Caco-2 (cell line): ENCODE results near the gene PDRG1. TPM values are rescaled to one million over a fixed set of nuclear protein-coding genes. Genes with fewer than 3 reads are reported as not detected.

ENCODE experiments used
- BruUV-seq: library from RNA; stranded (reverse); fragments of 400-500 nt; replicated peaks from 2 replicates; lab custom pipeline; 2021; lab: Mats Ljungman, UMichigan
- CTCF ChIA-PET: fragments of 300-600 bp; sonication (Branson Sonifier 250); formaldehyde crosslinking; loops from one replicate; lab custom pipeline; 2022; ENCODE audit warnings: antibody characterized with exemption; lab: Charles Lee
- POLR2A ChIA-PET: fragments of 300-600 bp; sonication (Branson Sonifier 250); formaldehyde crosslinking; loops from one replicate; lab custom pipeline; 2022; ENCODE audit warnings: antibody characterized with exemption; lab: Charles Lee
- DNase-seq, 2 experiments: peaks; one replicate each; pipeline versions ENCODE4 v3.0.0 to v3.0.0-alpha.2; 2020 to 2022
- H3K27me3 ChIP-seq: replicated peaks from 2 replicates; pipeline ENCODE4 v1.6.0; 2011; ENCODE audit warnings: low read length; ENCODE audit not compliant: control insufficient read depth, insufficient read depth
- H3K36me3 ChIP-seq: 2 replicates; pipeline ENCODE4 v1.5.1; 2011; ENCODE audit warnings: low read length; ENCODE audit not compliant: control insufficient read depth, insufficient read depth
- H3K4me1 ChIP-seq: fragments of 250-450 bp; sonication (Bioruptor Pico); 2 replicates; pipeline ENCODE4 v1.5.1; 2020; ENCODE audit warnings: mild to moderate bottlenecking
- H3K4me3 ChIP-seq: 2 replicates; pipeline ENCODE4 v1.5.1; 2011; ENCODE audit warnings: low read depth, mild to moderate bottlenecking, control low read depth, low read length
- H3K9me3 ChIP-seq: fragments of 250-450 bp; sonication (Bioruptor Pico); 2 replicates; pipeline ENCODE4 v1.5.1; 2020; ENCODE audit warnings: mild to moderate bottlenecking, moderate library complexity
- H3K27ac Mint-ChIP-seq: one replicate; pipeline ENCODE4 v1.8.0; 2022; ENCODE audit warnings: mixed read lengths; ENCODE audit not compliant: unreplicated experiment
- H3K27me3 Mint-ChIP-seq: one replicate; pipeline ENCODE4 v1.8.0; 2022; ENCODE audit warnings: mixed read lengths; ENCODE audit not compliant: insufficient read depth, unreplicated experiment
- H3K36me3 Mint-ChIP-seq: one replicate; pipeline ENCODE4 v1.8.0; 2022; ENCODE audit warnings: mild to moderate bottlenecking, mixed read lengths; ENCODE audit not compliant: insufficient read depth, unreplicated experiment
- H3K4me1 Mint-ChIP-seq: one replicate; pipeline ENCODE4 v1.8.0; 2022; ENCODE audit warnings: low read depth, mixed read lengths; ENCODE audit not compliant: unreplicated experiment
- H3K4me3 Mint-ChIP-seq: one replicate; pipeline ENCODE4 v1.8.0; 2022; ENCODE audit warnings: mild to moderate bottlenecking, moderate library complexity, mixed read lengths; ENCODE audit not compliant: unreplicated experiment
- H3K9me3 Mint-ChIP-seq: one replicate; pipeline ENCODE4 v1.8.0; 2022; ENCODE audit warnings: mixed read lengths; ENCODE audit not compliant: unreplicated experiment
- intact Hi-C: fragments of 100-400 bp; cut with micrococcal nuclease; formaldehyde crosslinking; loops from one replicate; pipeline ENCODE4 v1.10.0; 2022; ENCODE audit not compliant: unreplicated experiment
- total RNA-seq: library from RNA; stranded (reverse); gene quantifications from 2 replicates; pipeline ENCODE4 v1.2.3, GENCODE V29; 2022
- TF ChIP-seq, protein P1 (sequence below), 2 experiments: fragments of 200-600 bp in 1 of 2; IDR thresholded peaks; 1 replicate in 1 of 2; 2 replicates in 1 of 2; pipeline versions ENCODE4 v1.5.1 to v1.8.0; 2011 to 2022; ENCODE audit warnings: antibody characterized with exemption in 1 of 2, control low read depth in 1 of 2, inconsistent platforms in 1 of 2, low read depth in 1 of 2, low read length in 1 of 2, mild to moderate bottlenecking in 1 of 2, moderate library complexity in 1 of 2; ENCODE audit not compliant: insufficient read depth in 1 of 2, severe bottlenecking in 1 of 2, unreplicated experiment in 1 of 2

PDRG1 gene
- total RNA-seq, 1 experiment from 2014 or later = 56.8 TPM

DNA sequence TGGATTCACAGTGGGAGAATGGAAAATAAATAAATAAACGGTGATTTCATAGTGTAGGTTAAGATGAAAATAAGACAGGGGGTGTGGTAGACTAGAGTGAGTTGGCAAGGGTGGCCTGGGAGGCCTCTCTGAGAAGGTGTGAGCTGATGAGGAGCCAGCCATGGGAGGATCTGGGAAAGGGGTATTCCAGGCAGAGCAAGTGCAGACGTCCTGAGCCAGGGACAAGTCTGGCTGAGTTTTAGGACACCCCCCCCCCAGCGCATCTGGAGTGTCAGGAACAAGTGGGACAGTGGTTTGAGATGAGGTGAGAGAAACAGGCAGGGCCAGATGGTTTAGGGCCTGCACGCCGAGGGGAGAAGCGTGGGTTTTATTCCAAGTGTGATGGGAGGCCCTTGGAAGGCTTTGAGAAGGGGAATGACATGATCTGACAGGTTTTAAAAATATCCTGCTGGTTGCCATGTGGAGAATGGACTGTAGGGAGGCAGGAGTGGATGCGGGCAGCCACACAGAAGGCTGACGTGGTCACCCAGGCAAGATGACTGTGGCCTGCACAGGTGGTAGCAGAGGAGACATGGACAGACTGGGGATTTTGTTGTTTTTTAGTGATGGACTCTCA lies 37.3 kb upstream of the PDRG1 start:
- TF ChIP-seq, protein P1, sequence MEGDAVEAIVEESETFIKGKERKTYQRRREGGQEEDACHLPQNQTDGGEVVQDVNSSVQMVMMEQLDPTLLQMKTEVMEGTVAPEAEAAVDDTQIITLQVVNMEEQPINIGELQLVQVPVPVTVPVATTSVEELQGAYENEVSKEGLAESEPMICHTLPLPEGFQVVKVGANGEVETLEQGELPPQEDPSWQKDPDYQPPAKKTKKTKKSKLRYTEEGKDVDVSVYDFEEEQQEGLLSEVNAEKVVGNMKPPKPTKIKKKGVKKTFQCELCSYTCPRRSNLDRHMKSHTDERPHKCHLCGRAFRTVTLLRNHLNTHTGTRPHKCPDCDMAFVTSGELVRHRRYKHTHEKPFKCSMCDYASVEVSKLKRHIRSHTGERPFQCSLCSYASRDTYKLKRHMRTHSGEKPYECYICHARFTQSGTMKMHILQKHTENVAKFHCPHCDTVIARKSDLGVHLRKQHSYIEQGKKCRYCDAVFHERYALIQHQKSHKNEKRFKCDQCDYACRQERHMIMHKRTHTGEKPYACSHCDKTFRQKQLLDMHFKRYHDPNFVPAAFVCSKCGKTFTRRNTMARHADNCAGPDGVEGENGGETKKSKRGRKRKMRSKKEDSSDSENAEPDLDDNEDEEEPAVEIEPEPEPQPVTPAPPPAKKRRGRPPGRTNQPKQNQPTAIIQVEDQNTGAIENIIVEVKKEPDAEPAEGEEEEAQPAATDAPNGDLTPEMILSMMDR (IDR thresholded peaks at IDR 0.05; ENCODE audit: insufficient read depth in 1 of 2, low read depth in 1 of 2, low read length in 1 of 2, severe bottlenecking in 1 of 2, unreplicated experiment in 1 of 2) = no peak
- Mint-ChIP-seq H3K9me3 (no peaks in the 10 kb centered on the region), H3K36me3 (no peaks in the 10 kb centered on the region), H3K4me1 (no peaks in the 10 kb centered on the region), H3K27ac (no peak overlapping the region), H3K4me3 (no peak overlapping the region), H3K27me3 (peaks cover 25% of the 10 kb centered on the region)
- Histone ChIP-seq H3K4me3 (no peak overlapping the region), H3K36me3 (no peaks in the 10 kb centered on the region), H3K27me3 (peaks cover 11% of the 10 kb centered on the region), H3K9me3 (no peaks in the 10 kb centered on the region), H3K4me1 (no peaks in the 10 kb centered on the region)
- ChIA-PET POLR2A (no interaction called here), CTCF (interaction anchor here (1.1 kb wide), 1 partner anchor 40 kb away, joined by 3 read pairs; no protein-coding TSS in a partner anchor)
- intact Hi-C loops = no loop called here
- DNase-seq = no peak
- no TSS peak for BruUV-seq

DNA sequence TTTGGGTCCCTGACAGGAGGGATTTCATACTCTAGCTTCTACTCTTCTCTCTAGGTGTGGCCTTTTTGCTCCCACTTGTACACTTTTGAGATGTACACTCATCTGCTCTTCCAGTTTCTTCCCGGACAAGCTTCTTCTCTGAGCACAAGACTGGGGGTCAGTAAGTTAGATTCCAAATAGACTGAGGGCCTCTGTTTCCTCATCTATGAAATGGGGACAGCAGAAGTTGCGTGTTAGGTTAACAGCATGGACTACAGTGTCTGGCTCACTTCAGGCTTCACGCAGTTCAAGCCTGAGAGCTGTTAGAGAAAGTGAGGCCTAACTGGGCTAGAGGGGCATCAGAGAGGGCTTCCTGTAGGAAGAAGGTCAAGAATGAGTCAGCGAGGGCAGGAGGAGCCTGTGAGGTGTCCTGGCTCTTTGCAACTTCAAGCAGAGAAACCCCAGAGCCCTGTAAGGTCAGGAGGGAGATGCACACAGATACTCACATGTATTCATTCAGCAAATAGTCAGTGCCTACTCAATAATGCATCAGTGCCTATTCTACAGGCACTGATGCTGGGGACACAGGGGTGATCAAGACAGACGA lies 36.7 kb upstream of the PDRG1 start:
- TF ChIP-seq, protein P1 (IDR thresholded peaks at IDR 0.05; ENCODE audit: insufficient read depth in 1 of 2, low read depth in 1 of 2, low read length in 1 of 2, severe bottlenecking in 1 of 2, unreplicated experiment in 1 of 2) = no peak
- CTCF ChIA-PET = interaction anchor here (1.1 to 1.2 kb wide), 2 partner anchors 40 to 136 kb away, joined by 3 read pairs; no protein-coding TSS in a partner anchor

GRCh38 chr20:31987744-31988143 lies 35.9 kb upstream of the PDRG1 start:
- no peaks in the 10 kb centered on the region for H3K36me3 Mint-ChIP-seq
- ChIA-PET POLR2A (no interaction called here), CTCF (interaction anchor here (1.2 kb wide), 1 partner anchor 135 kb away, joined by 3 read pairs; no protein-coding TSS in a partner anchor)
- intact Hi-C loops = no loop called here
- H3K27me3 Mint-ChIP-seq = peaks cover 22% of the 10 kb centered on the region
- no peaks in the 10 kb centered on the region for H3K9me3 ChIP-seq
- BruUV-seq = no TSS peak
- H3K4me1 ChIP-seq = no peaks in the 10 kb centered on the region
- no peaks in the 10 kb centered on the region for H3K36me3 ChIP-seq
- H3K4me3 Mint-ChIP-seq = no peak overlapping the region
- no peaks in the 10 kb centered on the region for H3K4me1 Mint-ChIP-seq
- DNase-seq = no peak
- no peaks in the 10 kb centered on the region for H3K9me3 Mint-ChIP-seq
- TF ChIP-seq, protein P1 (IDR thresholded peaks at IDR 0.05; ENCODE audit: insufficient read depth in 1 of 2, low read depth in 1 of 2, low read length in 1 of 2, severe bottlenecking in 1 of 2, unreplicated experiment in 1 of 2) = no peak
- H3K4me3 ChIP-seq = no peak overlapping the region
- no peak overlapping the region for H3K27ac Mint-ChIP-seq
- no peaks in the 10 kb centered on the region; the same call in 1 of the 2 replicates for H3K27me3 ChIP-seq

More for the DNA sequence above, 36.7 kb upstream of the PDRG1 start:
- H3K9me3 ChIP-seq = no peaks in the 10 kb centered on the region
- no peak for DNase-seq
- no peaks in the 10 kb centered on the region for H3K36me3 ChIP-seq
- H3K4me3 Mint-ChIP-seq = no peak overlapping the region
- no peaks in the 10 kb centered on the region for H3K4me1 Mint-ChIP-seq
- POLR2A ChIA-PET = no interaction called here
- H3K9me3 Mint-ChIP-seq = no peaks in the 10 kb centered on the region
- H3K27ac Mint-ChIP-seq = no peak overlapping the region
- peaks cover 22% of the 10 kb centered on the region for H3K27me3 Mint-ChIP-seq
- intact Hi-C loops = no loop called here
- no TSS peak for BruUV-seq
- no peaks in the 10 kb centered on the region for H3K36me3 Mint-ChIP-seq
- no peaks in the 10 kb centered on the region for H3K4me1 ChIP-seq
- peaks cover 6% of the 10 kb centered on the region for H3K27me3 ChIP-seq
- no peak overlapping the region for H3K4me3 ChIP-seq
